Panc1 (cell line): ENCODE data around the gene VPS45. TPM values are rescaled to one million over a fixed set of nuclear protein-coding genes. Genes with fewer than 3 reads are reported as not detected.

Experiments
- ATAC-seq: fragments of 200-7000 bp; cut with Tn5 transposase; 2 replicates; pipeline ENCODE4 v1.9.1; 2020; ENCODE audit warnings: mild to moderate bottlenecking, moderate library complexity
- BruUV-seq: library from RNA; stranded (reverse); fragments of 400-500 nt; replicated peaks from 2 replicates; lab custom pipeline; 2021; lab: Mats Ljungman, UMichigan
- CTCF ChIA-PET: fragments of 300-600 bp; sonication (Branson Sonifier 250); formaldehyde crosslinking; loops from one replicate; lab custom pipeline; 2022; ENCODE audit warnings: antibody characterized with exemption; lab: Charles Lee
- POLR2A ChIA-PET: fragments of 300-600 bp; sonication (Branson Sonifier 250); formaldehyde crosslinking; loops from one replicate; lab custom pipeline; 2022; ENCODE audit warnings: antibody characterized with exemption; lab: Charles Lee
- DNase-seq: peaks from one replicate; pipeline ENCODE4 v3.0.0-alpha.2; 2010; ENCODE audit warnings: low read depth, low spot score
- H3K27ac ChIP-seq: 2 replicates; pipeline ENCODE4 v1.5.1; 2011; ENCODE audit warnings: mild to moderate bottlenecking, low read length, inconsistent platforms
- H3K27me3 ChIP-seq: fragments of 200-500 bp; sonication (Bioruptor generic); 2 replicates; pipeline ENCODE4 v1.6.0; 2014; ENCODE audit warnings: low read length, inconsistent platforms; ENCODE audit not compliant: control insufficient read depth, insufficient read depth
- H3K36me3 ChIP-seq: fragments of 200-500 bp; sonication (Bioruptor generic); 2 replicates; pipeline ENCODE4 v1.5.1; 2014; ENCODE audit warnings: inconsistent platforms, mild to moderate bottlenecking, low read length, moderate library complexity; ENCODE audit not compliant: control insufficient read depth, insufficient read depth
- H3K4me1 ChIP-seq: 2 replicates; pipeline ENCODE4 v1.5.1; 2011; ENCODE audit warnings: inconsistent platforms, mild to moderate bottlenecking, low read length, moderate library complexity; ENCODE audit not compliant: control insufficient read depth, insufficient read depth
- H3K4me3 ChIP-seq, 2 experiments: 2 replicates each; pipeline ENCODE4 v1.5.1; 2011 to 2012; ENCODE audit warnings: low read depth in 2 of 2, low read length in 2 of 2, mild to moderate bottlenecking in 2 of 2, inconsistent platforms in 1 of 2, moderate library complexity in 1 of 2
- H3K9me3 ChIP-seq: fragments of 200-500 bp; sonication (Bioruptor generic); 2 replicates; pipeline ENCODE4 v1.5.1; 2014; ENCODE audit warnings: low read depth, mild to moderate bottlenecking, inconsistent platforms, low read length, moderate library complexity; ENCODE audit not compliant: control insufficient read depth, insufficient read depth
- POLR2AphosphoS5 ChIP-seq: IDR thresholded peaks from 2 replicates; pipeline ENCODE4 v1.6.1; 2012; ENCODE audit warnings: mild to moderate bottlenecking, low read depth, low read length, moderate library complexity
- REST ChIP-seq, 2 experiments: IDR thresholded peaks; 2 replicates each; pipeline ENCODE4 v1.6.1; 2011 to 2012; ENCODE audit warnings: low read depth in 2 of 2, control low read depth in 1 of 2, low read length in 1 of 2, mild to moderate bottlenecking in 1 of 2, moderate library complexity in 1 of 2; ENCODE audit not compliant: insufficient read depth in 1 of 2
- SIN3A ChIP-seq: IDR thresholded peaks from 2 replicates; pipeline ENCODE4 v1.6.1; 2012; ENCODE audit warnings: low read depth, mild to moderate bottlenecking, low read length, moderate library complexity, borderline replicate concordance; ENCODE audit not compliant: insufficient read depth
- TCF7L2 ChIP-seq: IDR thresholded peaks from 2 replicates; pipeline ENCODE4 v1.6.1; 2011; ENCODE audit warnings: mild to moderate bottlenecking, low read depth, low read length, inconsistent platforms
- in situ Hi-C: cut with HindIII; loops from 2 replicates; pipeline ENCODE4 v1.10.0; 2016; ENCODE audit warnings: low sequenced_read_pairs, low pct_unique_long_range_greater_than_20kb
- intact Hi-C: fragments of 100-400 bp; cut with micrococcal nuclease; formaldehyde crosslinking; loops from one replicate; pipeline ENCODE4 v1.10.0; 2022; ENCODE audit not compliant: unreplicated experiment
- total RNA-seq: library from RNA; stranded (reverse); gene quantifications from one replicate; pipeline ENCODE4 v1.2.1, GENCODE V29; 2021; ENCODE audit not compliant: unreplicated experiment
- TF ChIP-seq, protein P1 (sequence below): fragments of 450-650 bp; IDR thresholded peaks from 2 replicates; pipeline ENCODE4 v1.5.1; 2017; ENCODE audit warnings: mild to moderate bottlenecking

The VPS45 gene
- total RNA-seq, 1 experiment from 2014 or later = 24.9 TPM

DNA sequence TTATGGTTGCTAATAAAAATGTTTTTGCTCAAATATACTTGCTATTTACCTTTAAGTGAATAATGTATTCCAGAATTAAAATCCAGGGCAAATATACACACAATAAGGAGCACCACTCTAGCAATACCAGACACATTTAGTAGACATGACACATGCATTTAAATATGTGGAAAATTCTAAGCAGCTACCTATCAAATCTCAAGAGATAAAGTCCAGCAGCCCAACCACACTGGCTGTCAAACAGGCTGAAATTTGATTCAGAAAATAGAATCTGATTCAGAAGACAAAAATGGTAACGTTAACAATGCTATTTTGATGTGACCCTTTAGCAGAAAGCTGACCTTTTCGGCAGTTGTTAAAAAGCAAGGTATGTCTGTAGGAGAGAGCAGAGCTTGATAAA lies 124.4 kb downstream of the VPS45 start:
- peaks cover 8% of the 10 kb centered on the region; the same call in 1 of the 2 replicates for H3K4me1 ChIP-seq
- BruUV-seq = no TSS peak
- no peak overlapping the region for H3K4me3 ChIP-seq
- in situ Hi-C loops = no loop called here
- DNase-seq = no peak
- H3K9me3 ChIP-seq = no peaks in the 10 kb centered on the region
- H3K36me3 ChIP-seq = no peaks in the 10 kb centered on the region
- ChIA-PET POLR2A (no interaction called here), CTCF (no interaction called here)
- H3K27ac ChIP-seq = no peak overlapping the region; the same call in 1 of the 2 replicates
- intact Hi-C loops = no loop called here
- no peaks in the 10 kb centered on the region for H3K27me3 ChIP-seq
- TF ChIP-seq REST (IDR thresholded peaks at IDR 0.05; ENCODE audit: insufficient read depth in 1 of 2, low read depth in 2 of 2, low read length in 1 of 2) = no peak
- TF ChIP-seq POLR2AphosphoS5 = no peak
- TF ChIP-seq, protein P1, sequence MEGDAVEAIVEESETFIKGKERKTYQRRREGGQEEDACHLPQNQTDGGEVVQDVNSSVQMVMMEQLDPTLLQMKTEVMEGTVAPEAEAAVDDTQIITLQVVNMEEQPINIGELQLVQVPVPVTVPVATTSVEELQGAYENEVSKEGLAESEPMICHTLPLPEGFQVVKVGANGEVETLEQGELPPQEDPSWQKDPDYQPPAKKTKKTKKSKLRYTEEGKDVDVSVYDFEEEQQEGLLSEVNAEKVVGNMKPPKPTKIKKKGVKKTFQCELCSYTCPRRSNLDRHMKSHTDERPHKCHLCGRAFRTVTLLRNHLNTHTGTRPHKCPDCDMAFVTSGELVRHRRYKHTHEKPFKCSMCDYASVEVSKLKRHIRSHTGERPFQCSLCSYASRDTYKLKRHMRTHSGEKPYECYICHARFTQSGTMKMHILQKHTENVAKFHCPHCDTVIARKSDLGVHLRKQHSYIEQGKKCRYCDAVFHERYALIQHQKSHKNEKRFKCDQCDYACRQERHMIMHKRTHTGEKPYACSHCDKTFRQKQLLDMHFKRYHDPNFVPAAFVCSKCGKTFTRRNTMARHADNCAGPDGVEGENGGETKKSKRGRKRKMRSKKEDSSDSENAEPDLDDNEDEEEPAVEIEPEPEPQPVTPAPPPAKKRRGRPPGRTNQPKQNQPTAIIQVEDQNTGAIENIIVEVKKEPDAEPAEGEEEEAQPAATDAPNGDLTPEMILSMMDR = no peak
- TF ChIP-seq TCF7L2 = no peak
- no peak for TF ChIP-seq SIN3A
- peak; percentile 67 for ATAC-seq

DNA sequence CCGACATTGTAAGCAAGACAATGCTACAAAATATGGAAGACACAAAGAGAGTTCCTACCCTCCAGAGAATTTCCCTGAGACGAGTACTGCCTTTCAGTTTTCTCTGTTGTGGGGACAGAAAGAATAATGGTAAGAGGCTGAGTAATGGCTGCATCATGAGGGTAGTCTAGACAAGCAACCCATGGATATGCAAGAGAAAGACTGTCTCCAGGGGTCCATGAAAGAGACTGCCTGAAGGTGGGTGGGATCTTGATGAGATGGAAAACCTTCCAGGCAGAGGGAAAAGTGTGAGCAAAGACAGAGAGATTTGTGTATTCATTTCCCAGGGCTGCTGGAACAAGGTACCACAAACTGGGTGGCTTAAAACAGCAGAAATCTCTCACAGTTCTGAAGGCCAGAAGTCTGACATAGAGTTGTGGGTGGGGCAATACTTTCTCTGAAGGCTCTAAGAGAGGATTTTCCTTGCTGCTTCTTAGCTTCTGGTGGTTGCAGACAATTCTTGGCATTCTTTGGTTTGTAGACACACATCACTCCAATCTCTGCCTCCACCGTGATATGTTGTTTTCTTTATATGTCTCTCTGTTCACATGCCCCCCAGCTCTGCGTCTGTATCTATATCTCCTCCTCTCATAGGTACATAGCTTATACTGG lies 126.9 kb downstream of the VPS45 start:
- no peak overlapping the region for H3K27ac ChIP-seq
- no peaks in the 10 kb centered on the region for H3K27me3 ChIP-seq
- no peak for DNase-seq
- no peak for ATAC-seq
- ChIA-PET CTCF (no interaction called here), POLR2A (no interaction called here)
- 0 out of 2 replicates have a peak, but pooled peaks cover 3% of the 10 kb centered on the region for H3K4me1 ChIP-seq
- intact Hi-C loops = no loop called here
- in situ Hi-C loops = no loop called here
- TF ChIP-seq REST (IDR thresholded peaks at IDR 0.05; ENCODE audit: insufficient read depth in 1 of 2, low read depth in 2 of 2, low read length in 1 of 2) (no peak), POLR2AphosphoS5 (no peak), SIN3A (no peak), TCF7L2 (no peak)
- TF ChIP-seq, protein P1 = no peak
- H3K4me3 ChIP-seq = no peak overlapping the region
- no peaks in the 10 kb centered on the region for H3K36me3 ChIP-seq
- no TSS peak for BruUV-seq
- no peaks in the 10 kb centered on the region for H3K9me3 ChIP-seq
